Hematopoietic multipotent progenitor cell treated with erythropoietin and hydrocortisone succinate and interleukin-3 and kit ligand, for 15 days (in vitro differentiated cells): ENCODE measurements around the gene WDR90.

ENCODE experiments used
- DNase-seq: peaks from one replicate; pipeline ENCODE4 v3.0.0-alpha.2; 2015; ENCODE audit warnings: low spot score

Gene WDR90

DNA sequence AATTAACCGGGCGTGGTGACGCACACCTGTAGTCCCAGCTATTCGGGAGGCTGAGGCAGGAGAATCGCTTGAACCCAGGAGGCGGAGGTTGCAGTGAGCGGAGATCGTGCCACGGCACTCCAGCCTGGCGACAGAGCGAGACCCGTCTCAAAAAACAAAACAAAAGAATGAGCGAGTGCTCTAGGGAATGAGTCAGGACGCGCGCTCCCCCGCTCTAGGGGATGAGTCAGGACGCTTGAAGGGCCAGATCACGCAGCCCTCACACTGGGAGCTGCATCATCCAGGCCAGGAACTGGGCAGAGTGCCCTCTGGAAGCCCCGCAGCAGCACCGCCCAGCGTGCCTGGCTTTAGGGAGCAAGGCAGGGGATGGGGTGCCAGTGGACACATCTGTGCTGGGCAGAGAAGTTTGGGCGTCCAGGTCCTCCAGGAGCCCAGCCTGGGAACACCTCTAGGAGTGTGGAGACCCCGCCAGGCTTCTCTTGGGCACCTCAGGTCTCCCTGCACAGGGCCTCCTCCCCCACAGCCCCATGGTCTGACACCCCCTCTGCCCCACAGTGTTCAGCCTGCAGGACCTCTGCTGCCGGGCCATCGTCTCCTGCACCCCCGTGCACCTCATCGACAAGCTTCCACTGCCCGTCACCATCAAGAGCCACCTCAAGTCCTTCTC is 22.2 kb upstream of the WDR90 start:
- DNase-seq, result no peak

DNA sequence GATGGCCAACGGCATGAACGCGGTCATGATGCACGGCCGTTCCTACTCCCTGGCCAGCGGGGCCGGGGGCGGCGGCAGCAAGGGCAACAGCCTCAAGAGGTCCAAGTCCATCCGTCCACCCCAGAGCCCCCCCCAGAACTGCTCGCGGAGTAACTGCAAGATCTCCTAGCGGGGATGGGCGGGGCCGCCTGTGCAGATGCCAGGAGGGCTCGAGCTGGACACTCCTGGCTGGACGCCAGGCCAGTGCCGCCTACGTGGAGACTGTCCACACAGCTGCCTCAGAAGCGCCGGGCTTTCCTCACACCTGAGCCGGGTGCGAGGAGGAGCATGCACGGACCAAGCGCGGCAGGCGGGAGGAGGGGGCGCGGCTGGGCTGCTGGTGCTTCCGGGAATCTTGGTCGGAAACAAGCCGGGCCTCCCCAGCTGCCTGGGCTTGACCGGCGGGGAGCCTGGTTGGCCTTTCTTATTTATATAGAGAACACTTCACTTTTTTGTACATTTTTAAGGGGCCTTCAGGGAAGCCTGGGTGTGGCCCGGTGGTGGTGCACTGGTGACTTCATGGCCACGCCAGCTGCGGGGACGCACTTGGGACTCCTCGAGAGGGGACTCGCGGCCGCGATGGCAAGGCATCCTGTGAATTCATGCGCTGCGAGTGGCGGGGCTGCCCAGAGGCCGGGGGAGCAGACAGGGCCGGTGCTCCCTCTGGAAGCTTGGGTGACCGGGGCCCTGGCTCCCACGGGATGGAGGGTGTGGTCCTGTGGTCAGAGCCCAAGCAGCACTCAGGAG is 21.5 kb upstream of the WDR90 start:
- DNase-seq, result no peak

DNA sequence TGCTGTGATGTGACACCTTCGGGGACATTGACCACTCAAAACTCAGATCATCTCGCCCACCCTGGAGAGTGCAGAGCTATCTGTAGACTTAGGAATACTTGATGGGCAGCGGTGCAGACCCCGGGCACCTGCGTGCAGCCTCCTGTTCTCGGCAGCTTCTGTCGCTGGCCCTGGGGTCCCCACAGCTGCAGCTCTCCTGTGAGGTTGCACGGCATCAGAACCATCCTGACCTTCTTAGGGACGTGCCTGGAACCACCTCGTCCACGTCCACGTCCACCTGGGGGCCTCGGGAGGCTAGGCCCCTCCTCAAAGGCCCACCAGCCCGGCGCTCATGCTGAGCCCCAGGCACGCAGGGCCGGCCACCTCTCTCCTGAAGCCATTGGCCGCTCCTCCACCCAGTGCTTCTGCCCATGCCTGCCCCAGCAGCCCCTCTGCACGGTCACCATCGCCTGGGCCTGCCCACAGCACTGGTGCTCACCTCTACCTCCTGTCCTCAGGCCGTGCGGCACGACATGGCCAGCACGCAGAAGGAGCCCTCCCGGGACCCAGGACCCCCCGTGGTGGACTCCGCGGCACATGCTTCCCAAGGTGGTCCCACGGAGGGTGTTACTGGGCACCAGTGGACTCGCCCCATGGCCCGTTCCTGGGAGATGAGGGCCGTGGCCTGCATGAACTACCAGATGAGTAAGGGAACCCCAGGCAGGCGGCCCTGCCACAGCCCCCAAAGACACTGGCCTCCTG is 20.7 kb upstream of the WDR90 start:
- DNase-seq, result no peak

DNA sequence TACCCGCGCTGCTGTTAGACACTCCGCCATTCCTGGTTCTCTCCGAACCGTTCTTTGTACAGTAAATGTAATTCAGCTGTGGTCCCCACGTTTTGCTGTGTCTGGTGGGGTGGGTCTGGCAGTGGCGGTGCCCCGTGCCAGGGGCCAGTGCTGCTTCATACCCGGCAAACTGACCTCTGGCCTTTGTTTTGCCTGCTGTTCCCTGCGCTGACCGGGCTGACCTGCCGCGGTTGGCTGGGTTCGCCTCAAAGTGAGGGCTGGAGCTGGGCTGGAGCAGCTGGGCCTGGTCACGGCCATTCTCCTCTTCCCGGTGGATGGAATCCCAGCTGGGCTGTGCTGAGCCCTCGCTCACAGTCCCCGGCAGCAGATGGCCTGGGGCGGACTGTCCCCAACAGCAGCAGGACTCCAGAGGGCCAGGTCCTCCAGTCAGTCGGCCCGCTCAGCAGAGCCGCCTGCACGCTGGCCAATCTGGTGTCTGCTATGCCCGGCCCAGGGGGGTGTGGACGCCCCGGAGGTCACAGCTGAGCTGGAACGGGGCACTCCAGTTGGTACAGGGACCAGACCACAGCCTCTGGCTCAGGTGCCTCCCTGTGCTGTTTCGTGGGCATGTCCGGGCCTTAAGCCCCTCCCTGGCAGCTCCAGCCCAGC is 19.9 kb upstream of the WDR90 start:
- DNase-seq, result no peak

DNA sequence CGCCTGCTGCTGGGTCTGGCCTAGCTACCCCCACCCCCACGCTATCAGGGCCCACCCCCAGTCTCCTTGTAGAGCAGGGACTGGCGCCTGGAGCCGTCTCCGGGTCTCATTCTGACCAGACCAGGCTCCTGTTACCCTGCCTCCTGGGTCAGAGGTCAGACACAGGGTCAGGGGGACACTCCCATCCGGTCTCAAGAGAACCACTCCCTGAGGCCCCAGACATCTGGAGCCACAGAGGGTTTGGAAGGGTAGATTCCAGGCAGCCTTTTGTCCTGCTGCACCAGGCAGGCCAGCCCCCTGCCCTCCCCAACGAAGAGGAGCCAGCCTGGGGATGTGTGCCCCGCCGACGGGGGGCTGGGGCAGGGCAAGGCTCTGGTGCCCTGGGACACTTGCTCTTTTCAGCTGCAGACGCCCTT is 19.3 kb upstream of the WDR90 start:
- DNase-seq, result no peak

DNA sequence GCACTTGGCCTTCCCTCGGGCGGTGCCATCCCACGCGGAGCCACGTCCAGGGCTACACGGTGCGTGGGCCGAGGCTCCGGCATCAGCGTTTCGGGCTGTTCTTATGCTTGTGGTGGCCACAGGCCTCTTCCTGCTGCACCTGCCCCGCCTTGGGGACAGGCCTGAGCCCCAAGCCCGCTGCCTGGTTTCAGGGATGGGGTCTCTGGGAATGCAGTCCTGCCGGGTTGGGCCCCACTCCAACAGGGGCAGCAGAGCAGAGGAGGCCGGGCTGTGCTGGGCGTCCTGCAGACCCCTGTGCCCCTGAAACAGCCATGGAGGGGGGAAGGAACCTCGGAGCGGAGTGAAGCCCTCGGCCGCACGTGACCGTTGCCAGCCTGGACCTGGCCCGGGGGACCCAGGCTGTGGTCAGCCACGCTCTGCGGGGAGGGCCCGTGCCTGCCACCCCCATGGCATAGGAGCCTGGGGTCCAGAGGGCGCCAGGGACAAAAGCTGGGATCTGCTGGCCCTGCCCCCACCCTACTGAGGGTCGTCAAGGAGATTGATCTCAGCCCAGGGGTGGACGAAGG is 18.8 kb upstream of the WDR90 start:
- DNase-seq, result no peak

DNA sequence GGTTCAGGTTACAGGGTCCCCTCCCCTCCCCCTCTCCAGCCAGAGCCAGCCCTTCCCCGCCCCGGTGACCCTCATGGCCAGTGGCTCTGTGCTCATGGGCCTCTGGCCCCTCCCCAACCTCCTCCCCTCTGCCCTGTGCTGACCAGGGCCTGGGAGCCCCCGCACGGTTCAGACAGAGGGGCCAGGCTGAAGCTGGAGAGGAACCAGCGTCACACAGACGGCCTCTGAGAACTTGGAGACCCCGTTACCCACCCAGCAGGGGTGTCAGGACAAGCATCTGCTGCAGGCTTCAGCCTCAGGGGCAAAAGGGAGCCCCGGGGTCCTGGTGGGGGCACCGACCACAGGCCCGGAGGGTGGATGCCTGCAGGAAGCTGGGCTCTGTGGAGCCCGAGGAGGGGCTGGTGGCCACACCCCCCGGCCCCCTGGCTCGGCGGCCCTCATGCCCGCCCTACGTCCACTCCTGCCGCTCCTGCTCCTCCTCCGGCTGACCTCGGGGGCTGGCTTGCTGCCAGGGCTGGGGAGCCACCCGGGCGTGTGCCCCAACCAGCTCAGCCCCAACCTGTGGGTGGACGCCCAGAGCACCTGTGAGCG is 18.3 kb upstream of the WDR90 start, which contains the start of gene WFIKKN1:
TSS of gene WFIKKN1 (plus strand) at position 171 of the 591 bp plus-strand sequence. CDS start at position 440, 269 bp downstream.
- no peak for DNase-seq

DNA sequence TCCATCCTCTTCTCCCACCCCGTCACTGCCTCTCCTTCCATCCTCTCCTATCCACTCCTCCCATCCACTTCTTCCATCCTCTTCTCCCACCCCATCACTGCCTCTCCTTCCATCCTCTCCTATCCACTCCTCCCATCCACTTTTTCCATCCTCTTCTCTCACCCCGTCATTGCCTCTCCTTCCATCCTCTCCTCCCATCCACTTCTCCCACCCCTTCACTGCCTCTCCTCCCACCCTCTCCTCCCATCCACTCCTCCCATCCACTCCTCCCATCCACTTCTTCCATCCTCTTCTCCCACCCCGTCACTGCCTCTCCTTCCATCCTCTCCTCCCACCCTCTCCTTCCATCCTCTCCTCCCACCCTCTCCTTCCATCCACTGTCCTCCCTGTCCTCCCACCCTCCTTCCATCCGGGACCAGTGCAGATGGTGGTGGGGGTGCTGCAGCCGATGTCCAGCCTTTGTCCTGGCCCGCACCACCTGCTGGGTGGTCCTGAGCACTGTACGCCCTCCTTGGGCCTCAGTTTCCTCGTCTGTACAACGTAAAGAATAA is 17.3 kb upstream of the WDR90 start:
- DNase-seq, result no peak

DNA sequence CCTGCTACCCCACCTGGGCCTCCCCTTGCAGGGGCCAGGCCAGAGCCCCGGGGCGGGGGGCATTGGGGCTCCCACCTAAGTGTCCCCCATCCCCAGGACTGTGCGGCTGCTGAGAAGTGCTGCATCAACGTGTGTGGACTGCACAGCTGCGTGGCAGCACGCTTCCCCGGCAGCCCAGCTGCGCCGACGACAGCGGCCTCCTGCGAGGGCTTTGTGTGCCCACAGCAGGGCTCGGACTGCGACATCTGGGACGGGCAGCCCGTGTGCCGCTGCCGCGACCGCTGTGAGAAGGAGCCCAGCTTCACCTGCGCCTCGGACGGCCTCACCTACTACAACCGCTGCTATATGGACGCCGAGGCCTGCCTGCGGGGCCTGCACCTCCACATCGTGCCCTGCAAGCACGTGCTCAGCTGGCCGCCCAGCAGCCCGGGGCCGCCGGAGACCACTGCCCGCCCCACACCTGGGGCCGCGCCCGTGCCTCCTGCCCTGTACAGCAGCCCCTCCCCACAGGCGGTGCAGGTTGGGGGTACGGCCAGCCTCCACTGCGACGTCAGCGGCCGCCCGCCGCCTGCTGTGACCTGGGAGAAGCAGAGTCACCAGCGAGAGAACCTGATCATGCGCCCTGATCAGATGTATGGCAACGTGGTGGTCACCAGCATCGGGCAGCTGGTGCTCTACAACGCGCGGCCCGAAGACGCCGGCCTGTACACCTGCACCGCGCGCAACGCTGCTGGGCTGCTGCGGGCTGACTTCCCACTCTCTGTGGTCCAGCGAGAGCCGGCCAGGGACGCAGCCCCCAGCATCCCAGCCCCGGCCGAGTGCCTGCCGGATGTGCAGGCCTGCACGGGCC is 16.5 kb upstream of the WDR90 start:
- DNase-seq, result no peak

DNA sequence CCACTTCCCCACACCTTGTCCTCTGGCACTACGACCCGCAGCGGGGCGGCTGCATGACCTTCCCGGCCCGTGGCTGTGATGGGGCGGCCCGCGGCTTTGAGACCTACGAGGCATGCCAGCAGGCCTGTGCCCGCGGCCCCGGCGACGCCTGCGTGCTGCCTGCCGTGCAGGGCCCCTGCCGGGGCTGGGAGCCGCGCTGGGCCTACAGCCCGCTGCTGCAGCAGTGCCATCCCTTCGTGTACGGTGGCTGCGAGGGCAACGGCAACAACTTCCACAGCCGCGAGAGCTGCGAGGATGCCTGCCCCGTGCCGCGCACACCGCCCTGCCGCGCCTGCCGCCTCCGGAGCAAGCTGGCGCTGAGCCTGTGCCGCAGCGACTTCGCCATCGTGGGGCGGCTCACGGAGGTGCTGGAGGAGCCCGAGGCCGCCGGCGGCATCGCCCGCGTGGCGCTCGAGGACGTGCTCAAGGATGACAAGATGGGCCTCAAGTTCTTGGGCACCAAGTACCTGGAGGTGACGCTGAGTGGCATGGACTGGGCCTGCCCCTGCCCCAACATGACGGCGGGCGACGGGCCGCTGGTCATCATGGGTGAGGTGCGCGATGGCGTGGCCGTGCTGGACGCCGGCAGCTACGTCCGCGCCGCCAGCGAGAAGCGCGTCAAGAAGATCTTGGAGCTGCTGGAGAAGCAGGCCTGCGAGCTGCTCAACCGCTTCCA is 15.7 kb upstream of the WDR90 start:
- no peak for DNase-seq

DNA sequence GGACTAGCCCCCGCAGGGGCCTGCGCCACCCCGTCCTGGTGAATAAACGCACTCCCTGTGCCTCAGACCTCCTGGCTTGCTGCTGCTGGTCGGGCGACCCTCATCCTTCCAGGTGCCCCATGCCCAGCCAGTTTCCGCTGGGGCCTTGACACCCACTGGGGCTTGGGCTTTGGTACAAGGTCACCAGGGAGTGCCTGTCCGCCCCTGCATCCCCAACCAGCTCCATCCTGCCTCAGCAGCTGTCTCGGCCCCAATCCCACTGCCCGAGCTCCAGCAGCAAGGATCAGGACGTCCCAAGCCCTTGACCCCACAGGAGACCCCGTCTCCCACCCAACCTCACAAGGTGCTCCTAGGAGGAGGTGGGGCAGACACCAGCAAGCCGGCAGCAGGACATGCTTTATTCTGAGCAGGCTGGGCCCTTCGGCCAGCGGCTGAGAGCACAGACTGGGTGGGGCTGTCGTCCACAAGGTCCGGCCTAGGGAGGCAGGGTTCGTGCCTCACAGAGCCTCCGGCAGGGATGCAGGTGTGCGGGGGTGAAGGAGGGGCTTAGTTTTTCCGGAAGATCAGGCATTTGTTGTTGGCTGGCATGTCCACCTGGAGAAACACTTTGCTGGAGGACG is 15.0 kb upstream of the WDR90 start:
- no peak for DNase-seq

DNA sequence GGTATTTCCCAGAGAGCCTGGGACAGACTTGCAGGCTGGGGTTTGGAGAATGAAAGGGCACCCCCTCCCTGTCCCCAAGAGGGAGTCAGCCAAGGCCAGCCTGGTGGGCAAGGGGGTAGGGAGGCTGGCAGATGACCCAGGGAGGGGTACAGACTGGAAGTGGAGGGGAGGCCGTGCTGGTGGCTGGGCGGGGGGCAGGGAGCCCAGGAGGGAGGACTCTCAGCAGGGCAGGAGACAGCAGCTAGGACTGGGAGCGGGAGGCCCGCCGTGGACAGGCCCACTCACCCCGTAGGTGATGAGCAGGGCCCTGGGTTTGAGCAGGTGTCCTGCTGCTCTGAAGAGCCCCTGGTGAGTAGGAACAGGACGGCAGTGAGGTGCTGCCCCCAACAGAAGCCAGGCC is 14.2 kb upstream of the WDR90 start:
- no peak for DNase-seq

DNA sequence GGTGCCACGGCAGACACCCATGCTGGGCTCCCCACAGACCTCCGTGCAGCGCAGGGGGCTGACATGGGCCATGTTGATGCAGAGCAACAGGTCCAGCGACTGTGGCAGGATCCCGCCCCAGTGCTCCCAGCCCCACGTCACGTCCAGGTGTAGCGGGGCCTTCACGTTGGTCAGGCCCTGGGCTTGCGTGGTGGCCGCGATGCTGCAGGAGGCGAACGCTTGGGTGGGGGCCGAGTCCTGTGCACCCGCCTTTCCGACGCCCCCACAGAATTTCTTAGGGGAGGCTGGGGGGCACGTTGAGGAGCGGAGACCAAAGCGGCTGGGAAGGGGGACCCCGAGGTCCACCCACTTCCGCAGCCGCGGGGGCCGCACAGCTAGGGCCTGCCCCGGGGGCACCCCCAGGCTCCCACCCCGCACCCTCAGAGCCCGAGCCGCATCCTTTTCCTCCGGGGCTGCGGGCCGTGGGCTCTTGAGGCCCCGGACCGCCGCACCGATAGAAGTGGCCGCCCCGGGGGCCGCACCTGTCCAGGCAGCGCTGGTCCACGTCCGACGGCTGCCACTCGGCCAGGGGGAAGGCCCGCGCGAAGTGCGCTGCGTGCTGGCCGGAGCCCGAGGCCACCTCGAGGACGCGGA is 13.5 kb upstream of the WDR90 start:
- no peak for DNase-seq

DNA sequence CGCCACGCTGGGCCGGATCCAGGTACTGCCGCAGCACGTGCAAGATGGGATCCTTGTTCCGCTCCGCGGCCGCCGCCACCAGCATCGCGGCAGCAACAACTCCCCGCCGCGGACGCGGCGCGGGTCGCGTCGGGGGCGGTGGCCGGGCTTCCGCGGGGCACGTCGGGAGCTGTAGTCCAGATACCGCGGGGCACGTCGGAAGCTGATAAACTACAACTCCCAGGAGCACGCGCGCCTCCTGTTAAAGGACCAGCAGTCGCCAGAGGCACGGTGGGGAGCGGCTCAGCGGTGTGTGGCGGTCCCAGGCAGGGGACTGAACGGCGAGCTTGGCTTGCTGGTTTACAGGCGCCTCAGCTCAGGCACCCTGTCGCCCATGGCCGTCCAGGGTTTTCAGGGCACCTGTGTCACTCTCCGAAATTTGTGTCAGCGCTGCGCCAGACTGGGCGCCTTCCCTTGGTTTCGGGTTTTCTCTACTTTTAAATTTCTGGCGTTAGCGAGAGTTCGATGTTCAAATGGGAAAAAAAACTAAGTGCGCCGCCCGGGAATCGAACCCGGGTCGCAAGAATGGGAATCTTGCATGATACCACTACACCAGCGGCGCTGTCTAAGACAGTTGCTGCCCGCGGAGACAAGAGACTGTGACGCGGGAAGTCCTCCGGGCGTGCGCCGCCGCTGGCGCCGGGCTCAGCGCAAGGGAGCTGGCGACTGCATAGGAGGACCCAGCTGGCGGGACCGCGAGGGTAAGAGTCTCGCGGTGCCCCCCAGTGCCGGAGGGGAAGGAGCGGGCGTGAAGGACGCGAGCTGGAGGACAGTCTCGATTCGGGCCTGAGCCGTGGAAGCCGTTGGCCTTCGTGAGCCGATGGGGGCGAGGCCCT is 12.7 kb upstream of the WDR90 start, which contains the start of gene METTL26:
TSS of gene METTL26 (minus strand) at position 100 of the 875 bp plus-strand sequence. CDS start at position 85, 15 bp downstream.
- DNase-seq, result peak; percentile 92

DNA sequence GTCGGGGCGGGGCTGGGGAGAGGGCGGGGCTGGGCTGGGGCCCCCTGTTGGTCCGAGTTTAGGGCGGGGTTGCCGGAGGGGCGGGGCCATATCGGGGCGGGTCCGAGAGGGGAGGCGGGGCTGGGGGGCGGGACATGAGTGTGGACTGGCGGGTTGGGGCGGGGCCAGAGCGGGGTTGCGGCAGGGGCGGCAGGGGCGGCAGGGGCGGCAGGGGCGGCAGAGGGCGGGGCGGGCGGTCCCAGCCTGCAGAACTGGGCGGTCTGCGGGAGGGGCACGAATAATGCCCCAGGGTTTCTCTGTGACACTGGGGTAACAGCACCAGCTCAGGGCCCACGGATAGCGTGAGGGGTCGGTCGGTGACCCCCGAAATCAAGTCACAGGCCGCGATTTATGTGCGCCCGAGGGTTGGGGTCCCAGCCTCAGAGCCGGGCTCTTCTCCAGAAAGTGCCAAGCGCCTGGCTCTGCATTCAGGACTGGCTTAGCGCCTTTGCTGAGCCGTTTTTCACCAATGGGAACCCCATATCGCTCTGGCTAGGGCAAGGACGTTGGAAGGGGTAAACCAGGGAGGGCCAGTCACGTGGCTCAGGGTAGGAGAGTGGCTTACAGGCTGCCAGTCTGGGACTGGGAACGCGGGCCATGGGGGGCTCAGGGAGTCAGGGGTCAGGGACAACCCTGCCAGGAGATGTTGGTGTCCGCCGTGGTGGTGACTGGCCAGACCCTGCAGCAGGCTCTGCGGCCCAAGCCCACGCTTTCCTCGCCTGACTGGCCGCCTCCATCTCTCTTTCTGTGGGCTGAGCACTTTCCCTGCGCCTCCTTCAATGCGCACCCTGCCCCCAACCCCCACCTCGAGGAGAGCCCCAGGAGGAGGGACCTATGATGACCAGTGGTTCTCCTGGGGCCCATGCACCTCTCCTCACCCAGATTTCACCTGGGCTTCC is 11.8 kb upstream of the WDR90 start:
- DNase-seq, result peak; percentile 89

DNA sequence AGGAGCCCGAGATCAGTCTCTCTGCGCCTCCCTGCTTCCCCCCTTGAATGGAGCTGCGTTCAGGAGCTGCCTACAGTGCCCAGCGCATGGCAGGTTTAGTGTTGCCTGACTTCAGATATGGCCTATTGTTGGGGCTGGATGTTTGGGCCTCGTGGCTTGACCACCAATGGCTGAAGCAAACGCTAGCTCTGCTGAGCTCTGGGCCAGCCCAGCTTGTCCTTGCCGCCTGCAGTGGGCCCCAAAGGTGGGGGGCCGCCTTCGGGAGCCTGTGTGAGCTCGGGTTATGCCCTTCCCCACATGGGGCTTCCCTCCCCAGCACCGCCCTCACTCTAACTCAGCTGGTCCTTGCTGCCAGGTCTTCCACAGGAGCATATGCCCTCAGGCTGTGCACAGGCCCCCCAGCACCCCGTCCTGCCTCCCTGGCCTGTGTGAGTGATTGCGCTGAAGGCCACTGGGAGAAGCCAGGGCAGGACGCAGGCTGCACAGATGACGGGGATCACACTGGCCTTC is 11.1 kb upstream of the WDR90 start:
- DNase-seq, result no peak
